CD4-positive, CD25-positive, alpha-beta regulatory T cell (primary cell): ENCODE results near the gene CCDC3. TPM values are rescaled to one million over a fixed set of nuclear protein-coding genes. Genes with fewer than 3 reads are reported as not detected.
"Not testable (repeated sequence)": the region's sequence is repeated elsewhere in the genome, so short reads cannot be mapped to it uniquely, and the experiment has no call there.

Source experiments
- ATAC-seq, 2 donors: fragments of 150-1000 bp; cut with Tn5 transposase; one replicate each; pipeline ENCODE4 v1.10.0; 2021; ENCODE audit warnings: low read depth in 2 of 2, moderate number of reproducible peaks in 2 of 2, moderate library complexity in 1 of 2
- DNase-seq, 3 donors: peaks; one replicate each; pipeline versions ENCODE4 v3.0.0 to v3.0.0-alpha.2; 2012 to 2022; ENCODE audit warnings: mixed read lengths in 1 of 3
- H3K27ac ChIP-seq: one replicate; pipeline ENCODE4 v1.7.0; 2013; ENCODE audit warnings: mild to moderate bottlenecking, low read length; ENCODE audit not compliant: insufficient read depth, poor library complexity, severe bottlenecking
- H3K27me3 ChIP-seq: one replicate; pipeline ENCODE4 v1.7.0; 2013; ENCODE audit warnings: low read length; ENCODE audit not compliant: control insufficient read depth, insufficient read depth
- H3K36me3 ChIP-seq: one replicate; pipeline ENCODE4 v1.7.0; 2013; ENCODE audit warnings: mild to moderate bottlenecking, low read length, moderate library complexity; ENCODE audit not compliant: control insufficient read depth, insufficient read depth
- H3K4me1 ChIP-seq: 2 replicates; pipeline ENCODE4 v1.7.0; 2013; ENCODE audit warnings: mild to moderate bottlenecking, low read length; ENCODE audit not compliant: insufficient read depth, control insufficient read depth, poor library complexity, severe bottlenecking
- H3K4me3 ChIP-seq: one replicate; pipeline ENCODE4 v1.7.0; 2013; ENCODE audit warnings: low read depth, mild to moderate bottlenecking, low read length, moderate library complexity
- H3K9me3 ChIP-seq, 2 experiments: 1 replicate in 1 of 2; 2 replicates in 1 of 2; pipeline ENCODE4 v1.7.0; 2013; ENCODE audit warnings: low read length in 2 of 2, mild to moderate bottlenecking in 1 of 2, moderate library complexity in 1 of 2; ENCODE audit not compliant: control insufficient read depth in 2 of 2
- H3K27ac Mint-ChIP-seq, 3 donors: one replicate each; pipeline ENCODE4 v1.8.0; 2020 to 2022; ENCODE audit warnings: mild to moderate bottlenecking in 3 of 3, mixed read lengths in 3 of 3, moderate library complexity in 2 of 3
- H3K27me3 Mint-ChIP-seq: one replicate; pipeline ENCODE4 v1.8.0; 2022; ENCODE audit warnings: mild to moderate bottlenecking, mixed read lengths
- H3K36me3 Mint-ChIP-seq: one replicate; pipeline ENCODE4 v1.8.0; 2020; ENCODE audit warnings: mixed read lengths
- H3K4me1 Mint-ChIP-seq, 4 donors: one replicate each; pipeline ENCODE4 v1.8.0; 2020 to 2022; ENCODE audit warnings: mixed read lengths in 4 of 4, mild to moderate bottlenecking in 1 of 4
- H3K4me3 Mint-ChIP-seq, 4 donors: one replicate each; pipeline ENCODE4 v1.8.0; 2020 to 2022; ENCODE audit warnings: mild to moderate bottlenecking in 4 of 4, mixed read lengths in 4 of 4, moderate library complexity in 3 of 4
- H3K9me3 Mint-ChIP-seq, 7 donors: one replicate each; pipeline ENCODE4 v1.8.0; 2020 to 2022; ENCODE audit warnings: mixed read lengths in 7 of 7, mild to moderate bottlenecking in 3 of 7, moderate library complexity in 2 of 7
- polyA plus RNA-seq, 4 donors: library from polyadenylated mRNA; unstranded; fragments of 300-500 nt; fragmentation: Illumina TruSeq; gene quantifications; one replicate each; pipeline ENCODE4 v1.2.3, GENCODE V29; 2021
- total RNA-seq: library from RNA; stranded (reverse); gene quantifications from one replicate; pipeline ENCODE4 v1.2.3, GENCODE V29; 2022

Gene CCDC3
- total and polyA plus RNA-seq, 5 donors from 2014 or later, result 0.15 TPM; not detected in 4

DNA sequence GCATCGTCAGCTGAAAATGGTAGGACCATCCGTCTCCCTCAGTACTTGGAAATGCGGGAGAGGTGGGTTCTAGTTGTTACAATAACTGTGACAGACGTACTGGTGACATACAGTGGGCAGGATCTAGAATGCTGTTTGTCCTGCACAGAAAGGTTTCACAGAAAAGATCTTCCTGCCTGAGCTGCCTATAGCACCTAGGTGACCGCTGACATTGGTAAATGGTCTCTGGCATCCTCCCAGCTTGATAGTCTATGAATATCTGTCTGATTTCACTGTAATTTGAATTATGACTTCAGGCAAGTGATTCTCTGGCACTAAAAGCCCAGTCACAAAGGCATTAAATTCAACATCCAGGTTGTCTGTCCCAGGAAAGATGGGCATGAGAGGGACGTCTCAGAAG is 38.2 kb upstream of the CCDC3 start:
- Mint-ChIP-seq H3K4me1 (no peaks in the 10 kb centered on the region), H3K27ac (no peak overlapping the region), H3K4me3 (no peak overlapping the region), H3K36me3 (no peaks in the 10 kb centered on the region), H3K27me3 (peaks cover 7% of the 10 kb centered on the region), H3K9me3 (peaks cover 0 to 3% (median 0%) of the 10 kb centered on the region in 7 donors)
- Histone ChIP-seq H3K27ac (no peak overlapping the region), H3K4me3 (no peak overlapping the region), H3K4me1 (no peaks in the 10 kb centered on the region), H3K9me3 (peaks cover 0 to 4% of the 10 kb centered on the region in 2 experiments), H3K36me3 (no peaks in the 10 kb centered on the region), H3K27me3 (peaks cover 2% of the 10 kb centered on the region)
- DNase-seq (no peak), ATAC-seq (no peak)

DNA sequence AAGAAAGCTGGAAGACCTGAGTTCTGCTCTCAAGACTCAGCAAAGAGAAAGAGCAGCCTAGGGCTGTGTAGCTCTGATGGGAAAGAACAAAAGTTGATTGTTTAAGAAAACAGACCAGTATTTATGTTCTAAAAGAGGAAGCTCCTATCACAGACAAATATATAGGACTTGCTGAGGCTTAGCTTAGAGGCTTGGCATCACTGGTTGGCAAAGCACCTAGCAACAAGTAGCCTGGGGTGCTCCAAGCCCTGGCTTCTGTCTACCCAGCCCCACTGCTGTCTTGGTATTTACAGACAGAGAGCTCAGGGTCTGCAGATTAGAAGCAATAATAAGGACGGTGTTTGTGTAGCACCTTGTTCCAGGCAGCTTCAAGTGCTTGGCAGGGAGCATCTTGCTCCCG is 36.9 kb upstream of the CCDC3 start:
- Histone ChIP-seq H3K9me3 (peaks cover 0 to under 1% of the 10 kb centered on the region in 2 experiments), H3K27ac (no peak overlapping the region), H3K4me3 (no peak overlapping the region), H3K4me1 (no peaks in the 10 kb centered on the region), H3K27me3 (peaks cover 2% of the 10 kb centered on the region), H3K36me3 (no peaks in the 10 kb centered on the region)
- DNase-seq (no peak), ATAC-seq (no peak)
- Mint-ChIP-seq H3K27ac (no peak overlapping the region), H3K4me3 (no peak overlapping the region), H3K4me1 (no peaks in the 10 kb centered on the region), H3K36me3 (no peaks in the 10 kb centered on the region), H3K27me3 (peaks cover 7% of the 10 kb centered on the region), H3K9me3 (peaks cover 0 to 1% (median 0%) of the 10 kb centered on the region in 7 donors)

DNA sequence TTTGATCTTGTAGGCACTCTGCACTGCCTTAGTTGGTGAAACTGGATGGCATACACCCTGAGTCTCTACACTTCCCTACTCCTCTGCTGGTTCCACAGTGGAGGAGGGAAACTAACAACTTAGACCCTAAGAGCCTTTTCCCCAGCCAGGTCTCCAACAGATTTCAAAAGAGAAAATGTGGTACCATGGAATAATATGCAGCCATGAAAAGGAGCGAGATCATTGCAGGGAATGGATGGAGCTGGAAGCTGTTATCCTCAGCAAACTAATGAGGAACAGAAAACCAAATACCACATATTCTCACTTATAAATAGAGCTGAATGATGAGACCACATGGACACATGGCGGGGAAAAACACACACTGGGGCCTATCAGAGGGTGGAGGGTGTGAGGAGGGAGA is 36.3 kb upstream of the CCDC3 start:
- H3K4me3 Mint-ChIP-seq, result no peak overlapping the region
- no peaks in the 10 kb centered on the region for H3K9me3 ChIP-seq
- H3K27ac ChIP-seq, result no peak overlapping the region
- no peaks in the 10 kb centered on the region for H3K4me1 Mint-ChIP-seq
- no peak overlapping the region for H3K27ac Mint-ChIP-seq
- no peak overlapping the region for H3K4me3 ChIP-seq
- DNase-seq, result no peak
- H3K27me3 ChIP-seq, result peaks cover 2% of the 10 kb centered on the region
- peaks cover 0 to 1% (median 0%) of the 10 kb centered on the region in 7 donors for H3K9me3 Mint-ChIP-seq
- no peaks in the 10 kb centered on the region for H3K4me1 ChIP-seq
- H3K27me3 Mint-ChIP-seq, result peaks cover 7% of the 10 kb centered on the region
- no peaks in the 10 kb centered on the region for H3K36me3 ChIP-seq
- no peak for ATAC-seq
- H3K36me3 Mint-ChIP-seq, result no peaks in the 10 kb centered on the region

DNA sequence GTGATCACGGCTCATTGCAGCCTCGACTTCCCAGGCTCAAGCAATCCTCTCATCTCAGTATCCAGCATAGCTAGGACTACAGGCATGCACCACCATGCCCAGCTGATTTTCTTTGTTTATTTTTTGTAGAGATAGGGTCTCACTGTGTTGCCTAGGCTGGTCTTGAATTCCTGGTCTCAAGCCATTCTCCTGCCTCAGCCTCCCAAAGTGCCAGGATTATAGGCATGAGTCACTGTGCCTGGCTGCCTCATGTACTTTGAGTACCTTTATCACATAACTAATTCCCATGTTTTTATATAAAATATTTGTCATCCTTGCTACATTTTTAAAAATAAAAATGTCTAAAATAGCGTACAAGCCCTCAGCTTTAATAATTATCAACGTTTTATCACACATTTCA is 35.3 kb upstream of the CCDC3 start:
- H3K4me1 Mint-ChIP-seq, result no peaks in the 10 kb centered on the region
- H3K4me3 Mint-ChIP-seq, result no peak overlapping the region
- no peak overlapping the region for H3K27ac ChIP-seq
- H3K4me1 ChIP-seq, result no peaks in the 10 kb centered on the region
- H3K9me3 ChIP-seq, result no peaks in the 10 kb centered on the region
- H3K27ac Mint-ChIP-seq, result no peak overlapping the region
- H3K27me3 ChIP-seq, result peaks cover 2% of the 10 kb centered on the region
- no peak for ATAC-seq
- no peaks in the 10 kb centered on the region for H3K36me3 Mint-ChIP-seq
- H3K27me3 Mint-ChIP-seq, result peaks cover 7% of the 10 kb centered on the region
- H3K4me3 ChIP-seq, result no peak overlapping the region
- peaks cover 0 to 1% (median 0%) of the 10 kb centered on the region in 7 donors for H3K9me3 Mint-ChIP-seq
- no peaks in the 10 kb centered on the region for H3K36me3 ChIP-seq
- DNase-seq, result no peak

DNA sequence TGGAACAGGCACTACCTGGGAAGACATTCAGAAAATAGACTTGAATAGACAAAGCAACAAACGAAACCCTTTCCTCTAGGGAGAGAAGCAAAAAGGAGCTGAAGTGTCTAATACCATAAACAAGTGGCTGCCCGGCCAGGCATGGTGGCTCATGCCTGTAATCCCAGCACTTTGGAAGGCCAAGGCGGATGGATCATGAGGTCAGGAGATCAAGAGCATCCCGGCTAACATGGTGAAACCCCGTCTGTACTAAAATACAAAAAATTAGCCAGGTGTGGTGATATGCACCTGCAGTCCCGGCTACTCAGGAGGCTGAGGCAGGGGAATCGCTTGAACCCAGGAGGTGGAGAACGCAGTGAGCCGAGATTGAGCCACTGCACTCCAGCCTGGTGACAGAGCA is 34.2 kb upstream of the CCDC3 start:
- H3K36me3 Mint-ChIP-seq, H3K27me3 ChIP-seq, ATAC-seq, DNase-seq, H3K4me1 ChIP-seq, H3K9me3 Mint-ChIP-seq, H3K4me1 Mint-ChIP-seq, H3K27me3 Mint-ChIP-seq, H3K27ac ChIP-seq, H3K9me3 ChIP-seq, H3K36me3 ChIP-seq, H3K4me3 ChIP-seq, H3K27ac Mint-ChIP-seq, H3K4me3 Mint-ChIP-seq: not testable (repeated sequence)

DNA sequence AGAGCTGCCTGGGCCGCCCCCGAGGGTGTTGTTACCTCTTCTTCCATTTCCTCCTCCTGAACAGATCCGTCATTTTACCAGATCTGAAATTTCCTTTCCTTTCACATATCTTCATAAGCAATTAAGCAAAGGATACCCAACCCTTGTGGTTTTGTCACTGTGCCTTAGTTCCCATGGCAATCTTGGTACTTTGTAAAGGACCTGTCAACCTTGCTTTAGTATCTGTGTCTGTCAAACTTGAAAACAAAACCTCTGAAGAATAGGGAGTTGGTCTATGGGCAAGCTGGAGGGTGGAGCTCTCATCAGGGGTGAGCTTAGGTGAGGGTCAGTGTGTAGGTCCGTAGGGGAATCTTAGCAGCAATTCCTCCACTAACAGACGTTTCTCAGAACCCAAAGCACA is 25.4 kb upstream of the CCDC3 start:
- peaks cover 19 to 21% of the 10 kb centered on the region in 2 experiments for H3K9me3 ChIP-seq
- no peak overlapping the region for H3K27ac ChIP-seq
- H3K27me3 ChIP-seq, result peaks cover 11% of the 10 kb centered on the region
- Mint-ChIP-seq H3K4me3 (no peak overlapping the region), H3K36me3 (no peaks in the 10 kb centered on the region), H3K27me3 (peaks cover 13% of the 10 kb centered on the region), H3K27ac (no peak overlapping the region), H3K9me3 (peaks cover 0 to 28% (median 10%) of the 10 kb centered on the region in 7 donors), H3K4me1 (no peaks in the 10 kb centered on the region)
- no peak overlapping the region for H3K4me3 ChIP-seq
- no peak for DNase-seq
- H3K4me1 ChIP-seq, result no peaks in the 10 kb centered on the region
- H3K36me3 ChIP-seq, result no peaks in the 10 kb centered on the region
- no peak for ATAC-seq

DNA sequence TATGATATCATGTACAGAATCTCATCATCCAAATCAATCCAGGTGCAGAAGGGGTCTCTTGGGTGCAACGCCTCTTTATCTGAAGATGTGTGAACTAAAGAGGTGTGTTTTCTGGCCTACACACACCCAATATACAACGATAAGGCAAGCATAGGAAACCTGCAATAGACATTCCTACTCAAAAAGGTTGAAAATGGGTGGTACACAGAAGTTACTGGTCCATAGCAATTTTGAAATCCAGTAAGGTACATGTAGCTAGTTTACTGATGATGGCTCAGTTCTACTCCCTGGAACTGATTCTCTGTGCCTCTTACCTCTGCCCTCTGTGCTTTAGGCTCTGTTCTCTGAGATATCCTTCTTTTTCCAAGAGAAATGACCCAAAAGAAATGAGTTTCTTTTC is 22.2 kb upstream of the CCDC3 start:
- peaks cover 0 to 29% (median 11%) of the 10 kb centered on the region in 7 donors for H3K9me3 Mint-ChIP-seq
- peaks cover 20% of the 10 kb centered on the region for H3K27me3 Mint-ChIP-seq
- H3K4me1 Mint-ChIP-seq, result no peaks in the 10 kb centered on the region

DNA sequence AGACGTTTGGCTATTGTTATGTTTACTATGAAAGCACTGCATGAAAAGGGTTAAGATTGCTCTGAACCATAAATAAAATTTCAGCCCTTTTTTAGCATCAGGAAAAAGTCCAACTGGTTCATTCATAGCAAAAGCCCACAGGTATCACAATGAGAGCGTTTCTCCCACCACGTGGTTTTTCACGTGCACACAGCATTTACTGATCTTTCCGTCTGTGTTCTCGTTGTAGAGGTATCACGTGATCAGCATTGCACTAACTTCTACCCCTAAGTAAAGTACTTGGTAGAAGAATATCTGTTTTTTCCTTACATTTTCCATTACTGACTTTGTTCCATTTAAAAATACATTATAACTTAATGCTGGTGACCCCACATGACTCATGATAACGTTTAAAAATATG is 17.8 kb upstream of the CCDC3 start:
- peaks cover 29% of the 10 kb centered on the region for H3K27me3 Mint-ChIP-seq

More for the DNA sequence above, 22.2 kb upstream of the CCDC3 start:
- H3K27ac Mint-ChIP-seq, result no peak overlapping the region
- no peaks in the 10 kb centered on the region for H3K4me1 ChIP-seq
- no peaks in the 10 kb centered on the region for H3K36me3 Mint-ChIP-seq
- no peak overlapping the region for H3K4me3 ChIP-seq
- DNase-seq, result no peak
- peaks cover 19 to 21% of the 10 kb centered on the region in 2 experiments for H3K9me3 ChIP-seq
- ATAC-seq, result no peak
- H3K27me3 ChIP-seq, result peaks cover 7% of the 10 kb centered on the region
- H3K4me3 Mint-ChIP-seq, result no peak overlapping the region
- no peaks in the 10 kb centered on the region for H3K36me3 ChIP-seq
- no peak overlapping the region for H3K27ac ChIP-seq

More for the DNA sequence above, 17.8 kb upstream of the CCDC3 start:
- Mint-ChIP-seq H3K4me3 (no peak overlapping the region), H3K27ac (no peak overlapping the region), H3K9me3 (peaks cover 0 to 21% (median 5%) of the 10 kb centered on the region in 7 donors), H3K4me1 (no peaks in the 10 kb centered on the region), H3K36me3 (no peaks in the 10 kb centered on the region)
- DNase-seq, result no peak
- no peaks in the 10 kb centered on the region for H3K36me3 ChIP-seq
- H3K27me3 ChIP-seq, result peaks cover 2% of the 10 kb centered on the region
- no peaks in the 10 kb centered on the region for H3K4me1 ChIP-seq
- no peak overlapping the region for H3K27ac ChIP-seq
- H3K4me3 ChIP-seq, result no peak overlapping the region
- H3K9me3 ChIP-seq, result peaks cover 12 to 14% of the 10 kb centered on the region in 2 experiments
- no peak for ATAC-seq
